NT2/D1 (cell line): ENCODE measurements around the gene TCHP.

Experiments used
- SUZ12 ChIP-seq: IDR thresholded peaks from 2 replicates; pipeline ENCODE4 v1.6.1; 2011; ENCODE audit not compliant: insufficient read length, insufficient read depth; ENCODE audit errors: extremely low read depth
- YY1 ChIP-seq: IDR thresholded peaks from 2 replicates; pipeline ENCODE4 v1.6.1; 2011; ENCODE audit not compliant: insufficient read length, insufficient read depth

DNA sequence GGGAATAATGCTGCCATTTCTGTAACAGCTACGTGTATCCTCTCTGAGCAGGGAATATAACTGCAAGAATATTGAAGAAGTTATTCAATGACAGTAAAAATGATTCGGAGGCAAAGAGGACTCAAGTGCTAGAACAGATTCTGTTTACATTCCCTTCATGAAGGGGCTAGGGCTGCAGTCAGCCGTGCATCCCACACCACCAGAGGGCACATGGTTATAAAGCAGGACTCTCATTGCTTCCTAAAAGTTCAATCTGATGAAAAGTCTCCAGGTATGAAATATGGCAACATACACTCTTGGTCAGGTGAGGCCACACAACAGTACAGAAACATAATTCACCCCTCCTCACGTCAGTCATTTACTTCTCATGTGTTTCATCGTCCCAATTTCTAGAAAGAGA is 34.0 kb downstream of the TCHP start:
- TF ChIP-seq YY1 (no peak), SUZ12 (no peak)
